IPS DF 6.9 (cell line): ENCODE data around the gene TCF7L1.
"Not testable (repeated sequence)": the region's sequence is repeated elsewhere in the genome, so short reads cannot be mapped to it uniquely, and the experiment has no call there.

ENCODE experiments used
- DNase-seq: peaks from one replicate; pipeline ENCODE4 v3.0.0-alpha.2; 2013; ENCODE audit warnings: low read depth, low spot score
- H3K27ac ChIP-seq: one replicate; pipeline ENCODE4 v1.5.1; 2013; ENCODE audit warnings: low read length, control low read depth
- H3K27me3 ChIP-seq: 2 replicates; pipeline ENCODE4 v1.6.1; 2013; ENCODE audit warnings: mild to moderate bottlenecking, low read length; ENCODE audit not compliant: control insufficient read depth, insufficient read depth
- H3K36me3 ChIP-seq: 2 replicates; pipeline ENCODE4 v1.6.1; 2013; ENCODE audit warnings: low read length; ENCODE audit not compliant: control insufficient read depth, insufficient read depth
- H3K4me1 ChIP-seq: 2 replicates; pipeline ENCODE4 v1.6.1; 2013; ENCODE audit warnings: low read length; ENCODE audit not compliant: control insufficient read depth, insufficient read depth
- H3K4me3 ChIP-seq: 2 replicates; pipeline ENCODE4 v1.5.1; 2013; ENCODE audit warnings: mild to moderate bottlenecking, low read length
- H3K9me3 ChIP-seq: 2 replicates; pipeline ENCODE4 v1.6.1; 2013; ENCODE audit warnings: low read length, inconsistent platforms; ENCODE audit not compliant: control insufficient read depth, insufficient read depth
- WGBS: extraction: QIAGEN DNeasy Blood & Tissue Kit; methylation state at CpG from one replicate; pipeline ENCODE4 v1.1.7; 2013; ENCODE audit warnings: mixed read lengths, missing lambda C conversion rate; ENCODE audit not compliant: insufficient read length, insufficient coverage; 5-methylcytosine and 5-hydroxymethylcytosine counted together

Gene TCF7L1

DNA sequence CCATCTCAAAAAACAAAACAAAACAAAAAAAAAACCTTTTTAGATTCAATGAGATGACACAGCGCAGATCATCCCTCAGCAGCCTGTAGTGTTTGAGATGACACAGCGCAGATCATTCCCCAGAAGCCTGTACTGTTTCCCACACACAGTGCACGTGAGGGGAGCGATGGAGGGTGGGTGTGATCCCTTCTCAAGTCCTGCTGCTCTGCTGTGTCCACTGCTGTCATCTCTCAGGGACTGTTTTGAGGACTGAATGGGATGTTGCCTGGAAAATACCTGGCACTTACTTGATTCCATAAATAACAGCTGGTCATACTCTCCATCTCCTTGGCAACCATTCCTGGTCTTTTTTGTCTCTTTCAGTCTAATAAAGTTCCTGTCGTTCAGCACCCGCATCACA, 168.9 kb downstream of the TCF7L1 start:
- H3K4me3 ChIP-seq: no peak overlapping the region
- DNase-seq: no peak
- no CpG with 5 or more reads among the region's 6 CpGs for WGBS
- no peaks in the 10 kb centered on the region for H3K27me3 ChIP-seq
- H3K9me3 ChIP-seq: no peaks in the 10 kb centered on the region
- peaks cover 1% of the 10 kb centered on the region; the same call in 1 of the 2 replicates for H3K4me1 ChIP-seq
- no peak overlapping the region for H3K27ac ChIP-seq
- peaks cover 23% of the 10 kb centered on the region for H3K36me3 ChIP-seq

- no peak overlapping the region for H3K27ac ChIP-seq
- H3K36me3 ChIP-seq: peaks cover 30% of the 10 kb centered on the region
- no peak for DNase-seq
- H3K27me3 ChIP-seq: no peaks in the 10 kb centered on the region
- no peaks in the 10 kb centered on the region for H3K9me3 ChIP-seq
- no peak overlapping the region for H3K4me3 ChIP-seq
- no CpG with 5 or more reads among the region's 28 CpGs for WGBS
- no peaks in the 10 kb centered on the region for H3K4me1 ChIP-seq
Observed at GRCh38 chr2:85303780-85304531, 170.8 kb downstream of the TCF7L1 start.

- Histone ChIP-seq H3K27me3 (no peaks in the 10 kb centered on the region), H3K4me3 (no peak overlapping the region), H3K9me3 (no peaks in the 10 kb centered on the region), H3K4me1 (0 out of 2 replicates have a peak, but pooled peaks cover 1% of the 10 kb centered on the region), H3K36me3 (peaks cover 31% of the 10 kb centered on the region), H3K27ac (no peak overlapping the region)
- no CpG with 5 or more reads among the region's 9 CpGs for WGBS
- DNase-seq: no peak
Observed at GRCh38 chr2:85307527-85307897, 174.3 kb downstream of the TCF7L1 start.

DNA sequence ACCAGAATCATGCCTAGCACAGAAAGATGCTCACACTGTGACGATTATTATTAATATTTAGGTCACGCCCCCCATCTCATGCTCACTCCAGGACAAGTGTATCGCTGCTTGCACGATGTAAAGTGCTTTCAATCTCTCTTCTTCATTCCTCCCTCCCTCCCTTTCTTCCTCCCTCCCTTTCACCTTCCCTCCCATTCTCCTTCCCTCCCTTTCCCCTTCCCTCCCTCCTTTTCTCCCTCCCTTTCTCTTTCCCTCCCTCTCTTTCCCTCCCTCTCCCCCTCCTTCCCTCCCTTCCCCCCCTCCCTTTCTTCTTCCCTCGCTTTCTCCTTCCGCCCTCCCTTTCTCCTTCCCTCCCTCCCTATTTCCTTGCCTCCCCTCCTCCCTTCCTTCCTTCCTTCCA, 175.0 kb downstream of the TCF7L1 start:
- WGBS: 100% methylated on average over 2 of the region's 6 CpGs
- 0 out of 2 replicates have a peak, but pooled peaks cover 1% of the 10 kb centered on the region for H3K4me1 ChIP-seq

DNA sequence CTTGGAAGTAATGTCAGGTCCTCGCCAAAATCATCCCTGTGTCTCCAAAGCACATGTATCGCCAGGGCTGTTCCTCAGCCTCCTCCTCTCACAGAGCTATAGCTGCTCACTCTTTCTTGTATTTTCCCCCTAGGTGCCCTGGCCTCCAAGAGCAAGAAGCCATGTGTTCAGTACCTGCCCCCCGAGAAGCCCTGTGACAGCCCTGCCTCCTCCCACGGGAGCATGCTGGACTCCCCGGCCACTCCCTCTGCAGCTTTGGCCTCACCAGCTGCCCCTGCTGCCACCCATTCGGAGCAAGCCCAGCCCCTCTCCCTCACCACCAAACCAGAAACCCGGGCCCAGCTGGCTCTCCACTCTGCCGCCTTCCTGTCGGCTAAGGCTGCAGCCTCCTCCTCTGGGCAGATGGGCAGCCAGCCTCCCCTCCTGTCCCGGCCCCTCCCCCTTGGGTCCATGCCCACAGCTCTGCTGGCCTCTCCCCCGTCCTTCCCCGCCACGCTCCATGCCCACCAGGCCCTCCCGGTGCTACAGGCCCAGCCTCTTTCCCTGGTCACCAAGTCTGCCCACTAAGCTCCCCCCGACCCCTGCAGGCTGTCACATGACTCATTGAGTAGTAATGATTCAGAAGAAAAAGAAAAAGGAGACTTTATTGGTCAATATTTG, 175.8 kb downstream of the TCF7L1 start:
- no peak overlapping the region for H3K4me3 ChIP-seq
- H3K36me3 ChIP-seq: peaks cover 27% of the 10 kb centered on the region
- no peak for DNase-seq
- no peaks in the 10 kb centered on the region for H3K9me3 ChIP-seq
- no peaks in the 10 kb centered on the region for H3K27me3 ChIP-seq
- H3K4me1 ChIP-seq: 0 out of 2 replicates have a peak, but pooled peaks cover 1% of the 10 kb centered on the region
- no CpG with 5 or more reads among the region's 15 CpGs for WGBS
- H3K27ac ChIP-seq: no peak overlapping the region

More for the DNA sequence above, 175.0 kb downstream of the TCF7L1 start:
- H3K4me3 ChIP-seq: no peak overlapping the region
- H3K27me3 ChIP-seq: no peaks in the 10 kb centered on the region
- no peak for DNase-seq
- no peaks in the 10 kb centered on the region for H3K9me3 ChIP-seq
- H3K36me3 ChIP-seq: peaks cover 29% of the 10 kb centered on the region
- H3K27ac ChIP-seq: no peak overlapping the region

- H3K9me3 ChIP-seq: no peaks in the 10 kb centered on the region
- no peak overlapping the region for H3K4me3 ChIP-seq
- H3K36me3 ChIP-seq: peaks cover 24% of the 10 kb centered on the region
- WGBS: no CpG with 5 or more reads among the region's 19 CpGs
- no peak overlapping the region for H3K27ac ChIP-seq
- H3K27me3 ChIP-seq: no peaks in the 10 kb centered on the region
- DNase-seq: no peak
- 0 out of 2 replicates have a peak, but pooled peaks cover 1% of the 10 kb centered on the region for H3K4me1 ChIP-seq
Observed at GRCh38 chr2:85309699-85310321, 176.6 kb downstream of the TCF7L1 start.

DNA sequence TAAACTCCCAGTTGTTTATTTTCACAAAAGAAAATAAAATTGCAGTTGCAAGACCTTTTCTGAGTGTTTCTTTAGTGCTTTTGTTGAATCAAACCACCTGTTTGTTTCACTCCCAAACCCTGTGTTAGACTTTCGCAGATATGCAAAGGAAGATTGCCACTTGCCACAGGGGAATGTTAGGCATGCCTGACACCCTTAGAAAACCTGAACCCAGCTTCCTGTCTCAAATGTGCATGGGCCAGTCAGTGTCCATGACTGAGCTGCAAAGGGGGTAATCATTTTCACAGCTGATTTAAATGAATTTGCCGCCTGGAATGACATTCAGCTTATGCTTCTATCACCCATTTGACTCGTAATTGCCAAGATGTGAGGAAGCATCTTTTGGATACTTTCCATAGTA, 177.1 kb downstream of the TCF7L1 start:
- Histone ChIP-seq H3K27me3 (no peaks in the 10 kb centered on the region), H3K9me3 (no peaks in the 10 kb centered on the region), H3K36me3 (peaks cover 19% of the 10 kb centered on the region), H3K4me1 (0 out of 2 replicates have a peak, but pooled peaks cover 1% of the 10 kb centered on the region), H3K4me3 (no peak overlapping the region), H3K27ac (no peak overlapping the region)
- no peak for DNase-seq
- WGBS: no CpG with 5 or more reads among the region's 3 CpGs

DNA sequence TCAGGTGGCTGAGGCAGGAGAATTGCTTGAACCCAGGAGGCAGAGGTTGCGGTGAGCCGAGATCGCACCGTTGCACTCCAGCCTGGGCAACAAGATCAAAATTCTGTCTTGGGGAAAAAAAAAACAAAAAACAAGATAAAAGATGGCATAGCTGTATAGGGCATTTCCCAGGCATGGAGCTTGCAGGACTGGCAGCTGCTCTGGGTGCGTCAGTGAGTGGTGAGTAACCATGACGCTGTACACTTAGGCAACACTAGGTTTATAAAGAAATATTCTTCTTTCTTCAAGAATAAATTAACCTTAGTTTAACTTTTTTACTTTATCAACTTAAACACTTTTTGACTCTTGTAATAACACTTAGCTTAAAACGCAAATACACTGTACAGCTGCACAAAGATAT, 179.2 kb downstream of the TCF7L1 start:
- 100% methylated on average over 1 of the region's 7 CpGs for WGBS
- H3K36me3 ChIP-seq: peaks cover 11% of the 10 kb centered on the region; the same call in 1 of the 2 replicates

GRCh38 chr2:85314884-85315242, 181.7 kb downstream of the TCF7L1 start:
- Histone ChIP-seq H3K4me1 (no peaks in the 10 kb centered on the region), H3K9me3 (no peaks in the 10 kb centered on the region), H3K27me3 (no peaks in the 10 kb centered on the region), H3K36me3 (no peaks in the 10 kb centered on the region), H3K27ac (no peak overlapping the region), H3K4me3 (no peak overlapping the region)
- DNase-seq: no peak
- WGBS: no CpG with 5 or more reads among the region's 10 CpGs

More for the DNA sequence above, 179.2 kb downstream of the TCF7L1 start:
- no peak overlapping the region for H3K4me3 ChIP-seq
- H3K27me3 ChIP-seq: no peaks in the 10 kb centered on the region
- H3K4me1 ChIP-seq: 0 out of 2 replicates have a peak, but pooled peaks cover 1% of the 10 kb centered on the region
- DNase-seq: no peak
- H3K27ac ChIP-seq: no peak overlapping the region
- no peaks in the 10 kb centered on the region for H3K9me3 ChIP-seq

DNA sequence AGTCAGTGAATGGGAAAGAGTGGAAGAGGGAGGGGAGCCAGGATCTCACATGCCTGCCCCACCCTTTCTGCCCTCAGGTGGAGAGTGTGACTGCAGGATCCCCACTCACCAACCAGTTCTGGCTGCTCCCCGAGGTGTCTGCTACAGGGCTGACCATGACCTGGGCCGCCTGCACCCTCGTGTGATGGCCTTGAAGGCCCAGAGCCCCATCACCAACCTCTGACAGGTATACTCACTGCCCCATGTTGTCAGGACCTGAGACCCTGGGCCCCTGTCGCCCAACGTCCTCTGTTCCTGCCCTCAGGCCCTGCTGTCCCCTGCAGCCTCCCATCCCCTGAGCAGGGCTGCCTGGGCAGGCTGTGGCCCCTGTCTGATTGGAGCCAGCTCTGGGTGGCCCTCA, 182.7 kb downstream of the TCF7L1 start:
- not testable (repeated sequence) for DNase-seq, H3K36me3 ChIP-seq, H3K4me3 ChIP-seq, H3K4me1 ChIP-seq, H3K9me3 ChIP-seq, H3K27me3 ChIP-seq, H3K27ac ChIP-seq
- no CpG with 5 or more reads among the region's 5 CpGs for WGBS
